ENCODE data around the gene MYH6. TPM values are rescaled to one million over a fixed set of nuclear protein-coding genes. Genes with fewer than 3 reads are reported as not detected.
"Not testable (repeated sequence)": the region's sequence is repeated elsewhere in the genome, so short reads cannot be mapped to it uniquely, and the experiment has no call there.

MYH6 gene
- total RNA-seq, 1 experiment from 2014 or later, result not detected

- Histone ChIP-seq H3K9me3 (ENCODE audit: low read depth, low read length, poor library complexity, severe bottlenecking) (no peaks in the 10 kb centered on the region), H3K4me1 (ENCODE audit: insufficient read depth, low read length, poor library complexity, severe bottlenecking) (no peaks in the 10 kb centered on the region), H3K4me3 (ENCODE audit: low read depth, low read length, poor library complexity, severe bottlenecking) (no peak overlapping the region), H3K27ac (ENCODE audit: low read depth, low read length, poor library complexity, severe bottlenecking) (no peak overlapping the region), H3K27me3 (replicated peaks; ENCODE audit: insufficient read depth, low read depth, low read length, poor library complexity) (peaks cover 9% of the 10 kb centered on the region), H3K36me3 (ENCODE audit: insufficient read depth, low read length, poor library complexity, severe bottlenecking) (no peaks in the 10 kb centered on the region)
- no peak for DNase-seq (ENCODE audit: low spot score)
- BruUV-seq (replicated peaks), result no TSS peak
- ChIA-PET POLR2A (ENCODE audit: low non-redundant PET) (interaction anchor here (0.6 kb wide), 1 partner anchor 382 kb away, joined by 3 read pairs; no protein-coding TSS in a partner anchor), CTCF (interaction anchor here (0.9 kb wide), 1 partner anchor 8 kb away, joined by 3 read pairs; no protein-coding TSS in a partner anchor)
- intact Hi-C loops (cut with micrococcal nuclease; ENCODE audit: unreplicated experiment), result no loop called here
- no peak for TF ChIP-seq CTCF (conservative IDR thresholded peaks at IDR 0.05; ENCODE audit: low read depth, low read length)
- TF ChIP-seq EZH2 (IDR thresholded peaks at IDR 0.05; ENCODE audit: borderline replicate concordance, low read depth, low read length, poor library complexity, severe bottlenecking), result no peak
These were observed 19.9 kb downstream of the MYH6 start for GRCh38 chr14:23387916-23388882.

- CTCF ChIA-PET, result interaction anchor here (0.5 kb wide), 1 partner anchor 93 kb away, joined by 7 read pairs; no protein-coding TSS in a partner anchor
These were observed 21.1 kb downstream of the MYH6 start for GRCh38 chr14:23386999-23387398.

GRCh38 chr14:23386266-23386657 lies 21.8 kb downstream of the MYH6 start:
- CTCF ChIA-PET; H3K36me3 ChIP-seq (ENCODE audit: insufficient read depth, low read length, poor library complexity, severe bottlenecking); BruUV-seq (replicated peaks); H3K27ac ChIP-seq (ENCODE audit: low read depth, low read length, poor library complexity, severe bottlenecking); H3K9me3 ChIP-seq (ENCODE audit: low read depth, low read length, poor library complexity, severe bottlenecking); intact Hi-C loops (cut with micrococcal nuclease; ENCODE audit: unreplicated experiment); POLR2A ChIA-PET (ENCODE audit: low non-redundant PET); H3K4me3 ChIP-seq (ENCODE audit: low read depth, low read length, poor library complexity, severe bottlenecking); H3K4me1 ChIP-seq (ENCODE audit: insufficient read depth, low read length, poor library complexity, severe bottlenecking); H3K27me3 ChIP-seq (replicated peaks; ENCODE audit: insufficient read depth, low read depth, low read length, poor library complexity); DNase-seq (ENCODE audit: low spot score): not testable (repeated sequence)

More at GRCh38 chr14:23386999-23387398, 21.1 kb downstream of the MYH6 start:
- no peak overlapping the region for H3K4me3 ChIP-seq (ENCODE audit: low read depth, low read length, poor library complexity, severe bottlenecking)
- H3K27me3 ChIP-seq (replicated peaks; ENCODE audit: insufficient read depth, low read depth, low read length, poor library complexity), result peaks cover 9% of the 10 kb centered on the region
- H3K27ac ChIP-seq (ENCODE audit: low read depth, low read length, poor library complexity, severe bottlenecking), result no peak overlapping the region
- H3K36me3 ChIP-seq (ENCODE audit: insufficient read depth, low read length, poor library complexity, severe bottlenecking), result no peaks in the 10 kb centered on the region
- TF ChIP-seq EZH2 (IDR thresholded peaks at IDR 0.05; ENCODE audit: borderline replicate concordance, low read depth, low read length, poor library complexity, severe bottlenecking) (no peak), CTCF (conservative IDR thresholded peaks at IDR 0.05; ENCODE audit: low read depth, low read length) (no peak)
- no peak for DNase-seq (ENCODE audit: low spot score)
- intact Hi-C loops (cut with micrococcal nuclease; ENCODE audit: unreplicated experiment), result no loop called here
- no peaks in the 10 kb centered on the region for H3K9me3 ChIP-seq (ENCODE audit: low read depth, low read length, poor library complexity, severe bottlenecking)
- no TSS peak for BruUV-seq (replicated peaks)
- H3K4me1 ChIP-seq (ENCODE audit: insufficient read depth, low read length, poor library complexity, severe bottlenecking), result no peaks in the 10 kb centered on the region
- POLR2A ChIA-PET (ENCODE audit: low non-redundant PET), result no interaction called here

Measured in A673 (cell line).